HL-60 (cell line): Measurements from ENCODE around the gene DAAM1.

Experiments
- DNase-seq, 2 experiments: peaks; one replicate each; pipeline ENCODE4 v3.0.0-alpha.2; 2010 to 2020; ENCODE audit warnings: low read depth in 1 of 2, low spot score in 1 of 2
- H3K27ac ChIP-seq: fragments of 250-450 bp; sonication (Bioruptor Pico); replicated peaks from 2 replicates; pipeline ENCODE4 v1.5.1; 2020; ENCODE audit warnings: mild to moderate bottlenecking, moderate library complexity
- H3K27me3 ChIP-seq: fragments of 250-450 bp; sonication (Bioruptor Pico); 2 replicates; pipeline ENCODE4 v1.5.1; 2021; ENCODE audit warnings: mild to moderate bottlenecking, moderate library complexity; ENCODE audit not compliant: insufficient read depth, poor library complexity, severe bottlenecking
- H3K4me3 ChIP-seq: replicated peaks from 2 replicates; pipeline ENCODE4 v1.5.1; 2011; ENCODE audit warnings: mild to moderate bottlenecking, control low read depth, low read length; ENCODE audit not compliant: insufficient read depth
- CTCF ChIP-seq: IDR thresholded peaks from one replicate; pipeline ENCODE4 v1.5.1; 2011; ENCODE audit warnings: low read length, control low read depth, inconsistent platforms; ENCODE audit not compliant: insufficient read depth
- GABPA ChIP-seq: IDR thresholded peaks from 2 replicates; pipeline ENCODE4 v1.6.1; 2012; ENCODE audit warnings: low read depth
- POLR2AphosphoS5 ChIP-seq: IDR thresholded peaks from 2 replicates; pipeline ENCODE4 v1.6.1; 2012; ENCODE audit warnings: low read depth
- SPI1 ChIP-seq: IDR thresholded peaks from 2 replicates; pipeline ENCODE4 v1.6.1; 2012; ENCODE audit warnings: low read depth, mild to moderate bottlenecking, borderline replicate concordance
- TF ChIP-seq, protein P1 (sequence below): IDR thresholded peaks from 2 replicates; pipeline ENCODE4 v1.6.1; 2012; ENCODE audit warnings: low read depth; ENCODE audit not compliant: insufficient replicate concordance

Gene DAAM1

GRCh38 chr14:59261334-59261733, 72.9 kb downstream of the DAAM1 start:
- no peak for DNase-seq
- Histone ChIP-seq H3K27me3 (no peaks in the 10 kb centered on the region), H3K27ac (no peak overlapping the region), H3K4me3 (no peak overlapping the region)
- TF ChIP-seq, protein P1, sequence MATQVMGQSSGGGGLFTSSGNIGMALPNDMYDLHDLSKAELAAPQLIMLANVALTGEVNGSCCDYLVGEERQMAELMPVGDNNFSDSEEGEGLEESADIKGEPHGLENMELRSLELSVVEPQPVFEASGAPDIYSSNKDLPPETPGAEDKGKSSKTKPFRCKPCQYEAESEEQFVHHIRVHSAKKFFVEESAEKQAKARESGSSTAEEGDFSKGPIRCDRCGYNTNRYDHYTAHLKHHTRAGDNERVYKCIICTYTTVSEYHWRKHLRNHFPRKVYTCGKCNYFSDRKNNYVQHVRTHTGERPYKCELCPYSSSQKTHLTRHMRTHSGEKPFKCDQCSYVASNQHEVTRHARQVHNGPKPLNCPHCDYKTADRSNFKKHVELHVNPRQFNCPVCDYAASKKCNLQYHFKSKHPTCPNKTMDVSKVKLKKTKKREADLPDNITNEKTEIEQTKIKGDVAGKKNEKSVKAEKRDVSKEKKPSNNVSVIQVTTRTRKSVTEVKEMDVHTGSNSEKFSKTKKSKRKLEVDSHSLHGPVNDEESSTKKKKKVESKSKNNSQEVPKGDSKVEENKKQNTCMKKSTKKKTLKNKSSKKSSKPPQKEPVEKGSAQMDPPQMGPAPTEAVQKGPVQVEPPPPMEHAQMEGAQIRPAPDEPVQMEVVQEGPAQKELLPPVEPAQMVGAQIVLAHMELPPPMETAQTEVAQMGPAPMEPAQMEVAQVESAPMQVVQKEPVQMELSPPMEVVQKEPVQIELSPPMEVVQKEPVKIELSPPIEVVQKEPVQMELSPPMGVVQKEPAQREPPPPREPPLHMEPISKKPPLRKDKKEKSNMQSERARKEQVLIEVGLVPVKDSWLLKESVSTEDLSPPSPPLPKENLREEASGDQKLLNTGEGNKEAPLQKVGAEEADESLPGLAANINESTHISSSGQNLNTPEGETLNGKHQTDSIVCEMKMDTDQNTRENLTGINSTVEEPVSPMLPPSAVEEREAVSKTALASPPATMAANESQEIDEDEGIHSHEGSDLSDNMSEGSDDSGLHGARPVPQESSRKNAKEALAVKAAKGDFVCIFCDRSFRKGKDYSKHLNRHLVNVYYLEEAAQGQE = no peak
- TF ChIP-seq SPI1 = no peak
- no peak for TF ChIP-seq CTCF
- TF ChIP-seq POLR2AphosphoS5 = no peak
- no peak for TF ChIP-seq GABPA

DNA sequence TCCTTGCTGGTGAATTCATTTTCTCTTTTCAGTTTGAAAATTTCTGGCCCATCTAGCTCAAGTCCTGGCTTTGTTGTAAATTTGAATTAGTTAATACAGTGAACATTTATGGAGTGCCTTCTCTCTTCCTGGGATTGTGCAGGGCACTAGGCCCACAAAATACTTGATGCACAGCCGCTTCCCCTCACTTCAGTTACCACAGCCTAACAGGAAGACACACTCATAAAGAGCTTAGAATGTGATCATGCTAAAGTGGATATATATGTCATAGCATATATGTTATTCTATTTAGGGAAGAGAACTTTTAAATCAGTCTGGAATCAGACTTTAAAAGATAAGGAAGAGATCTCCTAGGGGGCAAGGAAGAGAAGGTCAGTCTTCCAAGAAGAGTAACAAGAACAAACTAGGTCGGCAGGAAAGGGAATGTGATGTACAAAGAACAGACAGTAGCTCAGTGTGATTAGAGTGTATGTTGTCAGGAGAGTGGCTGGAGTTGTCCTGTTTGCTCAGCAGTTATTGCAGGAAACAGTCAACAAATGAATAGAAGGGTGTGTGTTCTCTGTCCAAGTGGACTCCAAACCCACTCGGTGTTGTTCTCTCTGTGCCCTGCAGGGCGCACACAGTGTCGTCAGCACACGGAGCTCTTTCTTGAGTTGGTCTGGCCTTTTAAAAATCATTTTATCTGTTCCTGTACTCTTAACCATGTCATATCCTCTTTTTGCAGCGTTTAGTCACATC, 74.4 kb downstream of the DAAM1 start:
- no peak overlapping the region for H3K27ac ChIP-seq
- no peak for DNase-seq
- H3K4me3 ChIP-seq = no peak overlapping the region
- no peak for TF ChIP-seq CTCF
- TF ChIP-seq, protein P1 = no peak
- H3K27me3 ChIP-seq = no peaks in the 10 kb centered on the region

GRCh38 chr14:59265808-59266207, 77.3 kb downstream of the DAAM1 start:
- TF ChIP-seq GABPA (no peak), POLR2AphosphoS5 (no peak)
- TF ChIP-seq, protein P1 = no peak
- H3K4me3 ChIP-seq = no peak overlapping the region
- no peak for DNase-seq
- H3K27ac ChIP-seq = no peak overlapping the region
- H3K27me3 ChIP-seq = no peaks in the 10 kb centered on the region
